RWPE2 (cell line): ENCODE data around the gene DNAH5.

Experiments used
- ATAC-seq: fragments of 200-7000 bp; cut with Tn5 transposase; 3 replicates; pipeline ENCODE4 v1.9.1; 2021; ENCODE audit warnings: low read depth
- DNase-seq: peaks from one replicate; pipeline ENCODE4 v3.0.0-alpha.2; 2020; ENCODE audit warnings: low spot score
- H3K27ac ChIP-seq: fragments of 450-650 bp; 2 replicates; pipeline ENCODE4 v1.5.1; 2017; ENCODE audit warnings: mild to moderate bottlenecking; ENCODE audit not compliant: poor library complexity, severe bottlenecking
- H3K27me3 ChIP-seq: fragments of 250-450 bp; sonication (Bioruptor Pico); 2 replicates; pipeline ENCODE4 v1.5.1; 2021; ENCODE audit warnings: mild to moderate bottlenecking, moderate library complexity; ENCODE audit not compliant: insufficient read depth, poor library complexity, severe bottlenecking
- H3K36me3 ChIP-seq: fragments of 250-450 bp; sonication (Bioruptor Pico); 2 replicates; pipeline ENCODE4 v1.5.1; 2020; ENCODE audit warnings: low read depth, mild to moderate bottlenecking, moderate library complexity
- H3K4me1 ChIP-seq: fragments of 250-450 bp; sonication (Bioruptor Pico); 2 replicates; pipeline ENCODE4 v1.5.1; 2021; ENCODE audit warnings: mild to moderate bottlenecking, moderate library complexity; ENCODE audit not compliant: insufficient read depth, poor library complexity, severe bottlenecking
- H3K4me3 ChIP-seq: fragments of 250-450 bp; sonication (Bioruptor Pico); 2 replicates; pipeline ENCODE4 v1.5.1; 2021; ENCODE audit warnings: mild to moderate bottlenecking, moderate library complexity; ENCODE audit not compliant: severe bottlenecking
- H3K9me3 ChIP-seq: fragments of 250-450 bp; sonication (Bioruptor Pico); 2 replicates; pipeline ENCODE4 v1.5.1; 2021; ENCODE audit warnings: mild to moderate bottlenecking, moderate library complexity; ENCODE audit not compliant: severe bottlenecking
- CTCF ChIP-seq: fragments of 450-650 bp; IDR thresholded peaks from one replicate; pipeline ENCODE4 v1.5.1; 2017; ENCODE audit warnings: mild to moderate bottlenecking, moderate library complexity; ENCODE audit not compliant: poor library complexity, severe bottlenecking

The DNAH5 gene

GRCh38 chr5:13956471-13956870 is 12.0 kb upstream of the DNAH5 start:
- H3K27ac ChIP-seq: no peak overlapping the region
- peaks cover 10% of the 10 kb centered on the region for H3K4me1 ChIP-seq
- DNase-seq (no peak), ATAC-seq (no peak)
- TF ChIP-seq CTCF: no peak
- no peaks in the 10 kb centered on the region for H3K9me3 ChIP-seq
- no peaks in the 10 kb centered on the region for H3K36me3 ChIP-seq
- H3K4me3 ChIP-seq: no peak overlapping the region
- H3K27me3 ChIP-seq: no peaks in the 10 kb centered on the region

GRCh38 chr5:13955896-13956295 is 11.4 kb upstream of the DNAH5 start:
- ATAC-seq: no peak
- Histone ChIP-seq H3K27ac (no peak overlapping the region), H3K4me1 (peaks cover 10% of the 10 kb centered on the region), H3K27me3 (no peaks in the 10 kb centered on the region), H3K9me3 (no peaks in the 10 kb centered on the region), H3K4me3 (no peak overlapping the region), H3K36me3 (no peaks in the 10 kb centered on the region)
- no peak for DNase-seq
- no peak for TF ChIP-seq CTCF

- Histone ChIP-seq H3K9me3 (no peaks in the 10 kb centered on the region), H3K27ac (no peak overlapping the region), H3K4me3 (no peak overlapping the region), H3K27me3 (no peaks in the 10 kb centered on the region), H3K36me3 (no peaks in the 10 kb centered on the region), H3K4me1 (no peaks in the 10 kb centered on the region)
- ATAC-seq (no peak), DNase-seq (no peak)
- no peak for TF ChIP-seq CTCF
These were observed 1.6 kb upstream of the DNAH5 start for GRCh38 chr5:13946111-13946510.

GRCh38 chr5:13945271-13945670 is 783 bp upstream of the DNAH5 start:
- H3K27ac ChIP-seq: no peak overlapping the region
- TF ChIP-seq CTCF: no peak
- DNase-seq (no peak), ATAC-seq (no peak)
- H3K4me3 ChIP-seq: no peak overlapping the region
- no peaks in the 10 kb centered on the region for H3K36me3 ChIP-seq
- no peaks in the 10 kb centered on the region for H3K4me1 ChIP-seq
- no peaks in the 10 kb centered on the region for H3K27me3 ChIP-seq
- H3K9me3 ChIP-seq: no peaks in the 10 kb centered on the region

GRCh38 chr5:13943676-13944075 is 812 bp downstream of the DNAH5 start:
- no peaks in the 10 kb centered on the region for H3K4me1 ChIP-seq
- no peak overlapping the region for H3K27ac ChIP-seq
- no peak overlapping the region for H3K4me3 ChIP-seq
- TF ChIP-seq CTCF: no peak
- no peaks in the 10 kb centered on the region for H3K9me3 ChIP-seq
- H3K36me3 ChIP-seq: no peaks in the 10 kb centered on the region
- H3K27me3 ChIP-seq: no peaks in the 10 kb centered on the region
- no peak for DNase-seq
- no peak for ATAC-seq
